Right lobe of liver (tissue), 4 donors: Measurements from ENCODE around the gene CAP2.

Experiments used
- POLR2A ChIP-seq: fragments of 450-650 bp; IDR thresholded peaks from one replicate; pipeline ENCODE4 v1.6.1; 2017; ENCODE audit warnings: antibody characterized with exemption, mild to moderate bottlenecking
- TF ChIP-seq, protein P1 (sequence below), 4 donors: fragments of 200-600 bp in 3 of 4; fragments of 450-650 bp in 1 of 4; IDR thresholded peaks; one replicate each; pipeline versions ENCODE4 v1.5.1 to v1.8.0; 2016 to 2022; ENCODE audit warnings: antibody characterized with exemption in 4 of 4, mild to moderate bottlenecking in 2 of 4
- donor health status: DM: no; HTN: no; CAD: no.
- donor health status: DM: no; HTN: no; CAD: no.
- donor health status: DM: no; HTN: yes; CAD: no.

DNA sequence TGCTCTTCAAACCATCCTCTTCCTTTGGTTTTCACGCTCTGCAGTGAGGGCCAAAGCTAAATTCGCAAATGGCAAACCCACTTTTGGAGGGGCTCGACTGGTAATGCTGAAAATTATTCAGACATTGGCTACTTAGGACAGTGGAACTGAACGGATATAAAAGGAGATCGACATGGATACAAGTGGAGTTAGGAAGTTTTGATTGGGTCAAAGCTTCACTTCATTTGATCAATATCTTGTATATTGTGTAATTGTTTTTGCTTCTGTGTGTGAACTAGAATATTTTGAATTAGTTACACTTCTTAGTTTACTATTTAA, 207.9 kb downstream of the CAP2 start:
- peak; percentile 20 for TF ChIP-seq POLR2A
- TF ChIP-seq, protein P1, sequence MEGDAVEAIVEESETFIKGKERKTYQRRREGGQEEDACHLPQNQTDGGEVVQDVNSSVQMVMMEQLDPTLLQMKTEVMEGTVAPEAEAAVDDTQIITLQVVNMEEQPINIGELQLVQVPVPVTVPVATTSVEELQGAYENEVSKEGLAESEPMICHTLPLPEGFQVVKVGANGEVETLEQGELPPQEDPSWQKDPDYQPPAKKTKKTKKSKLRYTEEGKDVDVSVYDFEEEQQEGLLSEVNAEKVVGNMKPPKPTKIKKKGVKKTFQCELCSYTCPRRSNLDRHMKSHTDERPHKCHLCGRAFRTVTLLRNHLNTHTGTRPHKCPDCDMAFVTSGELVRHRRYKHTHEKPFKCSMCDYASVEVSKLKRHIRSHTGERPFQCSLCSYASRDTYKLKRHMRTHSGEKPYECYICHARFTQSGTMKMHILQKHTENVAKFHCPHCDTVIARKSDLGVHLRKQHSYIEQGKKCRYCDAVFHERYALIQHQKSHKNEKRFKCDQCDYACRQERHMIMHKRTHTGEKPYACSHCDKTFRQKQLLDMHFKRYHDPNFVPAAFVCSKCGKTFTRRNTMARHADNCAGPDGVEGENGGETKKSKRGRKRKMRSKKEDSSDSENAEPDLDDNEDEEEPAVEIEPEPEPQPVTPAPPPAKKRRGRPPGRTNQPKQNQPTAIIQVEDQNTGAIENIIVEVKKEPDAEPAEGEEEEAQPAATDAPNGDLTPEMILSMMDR (IDR thresholded peaks at IDR 0.05): no peak
